GM19238 (cell line): ENCODE results near the gene LCP2.

Experiments
- DNase-seq: peaks from one replicate; pipeline ENCODE4 v3.0.0; 2011; ENCODE audit warnings: low spot score; ENCODE audit not compliant: insufficient read length

The LCP2 gene

GRCh38 chr5:170218726-170219125 lies 78.9 kb downstream of the LCP2 start:
- no peak for DNase-seq

DNA sequence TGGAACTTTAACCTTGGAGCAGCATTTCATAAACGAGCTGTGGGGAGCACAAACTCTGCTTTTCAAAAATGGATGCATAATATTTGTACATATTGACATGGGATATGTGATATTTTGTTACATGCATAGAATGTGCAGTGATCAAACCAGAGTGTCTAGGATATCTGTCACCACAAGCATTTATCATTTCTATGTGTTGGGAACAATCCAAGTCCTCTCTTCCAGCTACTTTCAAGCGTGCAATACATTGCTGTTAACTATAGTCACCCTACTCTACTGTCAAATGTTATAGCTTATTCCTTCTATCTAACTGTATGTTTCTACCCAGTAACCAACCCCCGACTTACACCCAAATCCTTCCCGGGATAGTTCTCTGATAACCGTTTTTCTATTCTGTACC lies 79.7 kb downstream of the LCP2 start:
- no peak for DNase-seq

GRCh38 chr5:170216257-170216864 lies 81.2 kb downstream of the LCP2 start:
- no peak for DNase-seq

- no peak for DNase-seq
These were observed 85.8 kb downstream of the LCP2 start for GRCh38 chr5:170211575-170212334.

- no peak for DNase-seq
These were observed 90.6 kb downstream of the LCP2 start for GRCh38 chr5:170206958-170207357.

DNA sequence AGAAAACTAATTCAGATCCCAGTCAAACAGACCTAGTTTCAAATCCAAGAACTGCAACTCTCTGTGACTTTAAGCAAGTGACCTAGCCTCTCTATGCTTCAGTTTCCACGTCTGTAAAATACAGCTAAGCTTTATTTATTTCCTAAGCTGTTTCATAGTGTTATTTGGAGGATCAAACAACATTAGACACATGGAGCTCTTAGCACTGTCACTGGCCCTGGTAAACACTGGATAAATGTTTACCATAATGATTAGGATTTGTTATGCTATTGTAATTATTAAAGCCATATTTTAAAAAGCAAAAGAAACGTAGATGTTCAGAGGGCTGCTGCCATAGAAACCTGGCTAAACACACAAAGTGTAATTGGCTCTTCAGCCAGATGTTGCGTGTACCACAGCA lies 91.4 kb downstream of the LCP2 start:
- no peak for DNase-seq

- no peak for DNase-seq
These were observed 93.4 kb downstream of the LCP2 start for GRCh38 chr5:170204202-170204601.

DNA sequence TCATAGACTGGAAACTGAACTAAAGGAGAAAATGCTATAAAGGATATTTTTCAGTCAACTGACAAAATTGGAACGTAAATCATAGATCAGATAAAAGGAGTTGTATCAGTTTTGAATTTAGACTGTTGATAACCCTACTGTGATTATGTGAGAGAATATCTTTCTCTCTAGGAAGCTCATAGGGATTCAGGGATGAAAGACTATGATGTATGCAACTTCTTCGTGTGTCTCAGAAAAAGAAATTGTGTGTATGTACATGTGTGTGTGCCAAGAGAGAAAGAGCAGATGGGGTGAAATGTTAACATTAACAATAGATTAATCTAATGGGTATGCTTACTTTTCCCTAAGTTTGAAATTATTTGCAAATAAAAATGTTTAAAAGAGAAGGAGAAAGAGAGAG lies 95.5 kb downstream of the LCP2 start:
- DNase-seq: no peak

GRCh38 chr5:170201311-170201710 lies 96.3 kb downstream of the LCP2 start:
- no peak for DNase-seq

DNA sequence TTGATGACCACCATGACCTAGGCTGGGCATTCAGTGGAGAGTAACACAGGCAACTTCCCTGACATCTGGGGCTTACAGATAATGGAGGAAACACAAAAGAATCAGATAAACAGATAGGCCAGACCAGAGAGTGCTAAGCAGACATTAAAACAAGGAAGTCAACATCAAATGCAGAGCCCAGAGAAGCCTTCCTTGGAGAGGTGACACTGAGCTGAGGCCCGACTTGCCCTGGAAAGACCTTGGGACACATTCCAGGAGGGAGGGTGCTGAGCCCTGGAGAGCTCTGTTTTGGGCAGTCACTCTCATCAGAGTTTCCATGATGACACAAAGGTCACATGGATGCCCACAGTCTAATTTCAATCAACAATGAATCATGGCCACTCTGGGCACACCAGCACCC lies 96.7 kb downstream of the LCP2 start:
- DNase-seq: no peak
